ENCODE results near the gene ATP1B4. TPM values are rescaled to one million over a fixed set of nuclear protein-coding genes. Genes with fewer than 3 reads are reported as not detected.

ATP1B4 gene
- total and polyA plus RNA-seq, 9 of the 15 experiments (the other 6 are each of a cell fraction or from before 2014, with no cell fraction given) = 0.04 to 0.18 TPM; not detected in 7

DNA sequence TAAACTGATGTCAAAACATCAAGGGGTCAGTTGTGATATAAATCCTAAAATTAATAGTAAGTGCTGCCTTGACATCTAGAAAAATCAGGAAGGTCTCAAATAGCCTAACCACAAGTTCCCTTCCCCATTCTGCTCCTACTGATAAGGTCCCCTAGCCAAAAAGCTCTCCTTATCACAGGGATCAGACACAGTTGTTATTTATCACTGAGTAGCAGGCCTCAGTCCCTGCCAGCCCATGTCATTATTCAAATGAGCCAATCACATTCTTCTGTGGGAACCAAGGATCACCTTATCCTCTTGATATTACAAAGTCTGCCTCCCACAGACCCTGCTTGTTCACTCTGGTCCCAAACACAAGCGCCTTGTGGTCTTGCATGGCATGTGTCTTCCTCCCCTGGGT, 27.3 kb upstream of the ATP1B4 start (continued):
- TF ChIP-seq ESRRA (IDR thresholded peaks at IDR 0.05; ENCODE audit: borderline replicate concordance, low read depth) (peak; percentile 93; the same call in 1 of the 2 replicates), ZFPM2 (CRISPR knock-in tag; IDR thresholded peaks at IDR 0.05) (no peak), PTBP1 (IDR thresholded peaks at IDR 0.05; ENCODE audit: low read depth, low read length) (no peak), FOXJ2 (tag; IDR thresholded peaks at IDR 0.05) (0 out of 2 replicates have a peak, but pooled peaks have one; percentile 56), ZNF644 (tag; IDR thresholded peaks at IDR 0.05; ENCODE audit: low read depth) (peak; percentile 92), HDAC1 (IDR thresholded peaks at IDR 0.05) (peak in 1 of 2 experiments; percentile 38; a peak in 1 of 4 replicates), RAD51 (IDR thresholded peaks at IDR 0.05; ENCODE audit: borderline replicate concordance, low read depth) (no peak), KDM2B (CRISPR knock-in tag; IDR thresholded peaks at IDR 0.05) (no peak), NR3C1 (CRISPR knock-in tag; IDR thresholded peaks at IDR 0.05) (no peak), CREB1 (IDR thresholded peaks at IDR 0.05) (0 out of 2 replicates have a peak, but pooled peaks have one; percentile 16), CREB1 (CRISPR knock-in tag; IDR thresholded peaks at IDR 0.05) (no peak), ZNF830 (CRISPR knock-in tag; IDR thresholded peaks at IDR 0.05) (no peak), CXXC5 (CRISPR knock-in tag; IDR thresholded peaks at IDR 0.05) (peak; percentile 53; the same call in 1 of the 2 replicates), NFE2L1 (tag; IDR thresholded peaks at IDR 0.05; ENCODE audit: borderline replicate concordance, low read depth) (no peak)
- TF ChIP-seq, protein P1, sequence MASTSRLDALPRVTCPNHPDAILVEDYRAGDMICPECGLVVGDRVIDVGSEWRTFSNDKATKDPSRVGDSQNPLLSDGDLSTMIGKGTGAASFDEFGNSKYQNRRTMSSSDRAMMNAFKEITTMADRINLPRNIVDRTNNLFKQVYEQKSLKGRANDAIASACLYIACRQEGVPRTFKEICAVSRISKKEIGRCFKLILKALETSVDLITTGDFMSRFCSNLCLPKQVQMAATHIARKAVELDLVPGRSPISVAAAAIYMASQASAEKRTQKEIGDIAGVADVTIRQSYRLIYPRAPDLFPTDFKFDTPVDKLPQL (IDR thresholded peaks at IDR 0.05; ENCODE audit: extremely low read depth, insufficient read length) = no peak
- TF ChIP-seq, protein P2, sequence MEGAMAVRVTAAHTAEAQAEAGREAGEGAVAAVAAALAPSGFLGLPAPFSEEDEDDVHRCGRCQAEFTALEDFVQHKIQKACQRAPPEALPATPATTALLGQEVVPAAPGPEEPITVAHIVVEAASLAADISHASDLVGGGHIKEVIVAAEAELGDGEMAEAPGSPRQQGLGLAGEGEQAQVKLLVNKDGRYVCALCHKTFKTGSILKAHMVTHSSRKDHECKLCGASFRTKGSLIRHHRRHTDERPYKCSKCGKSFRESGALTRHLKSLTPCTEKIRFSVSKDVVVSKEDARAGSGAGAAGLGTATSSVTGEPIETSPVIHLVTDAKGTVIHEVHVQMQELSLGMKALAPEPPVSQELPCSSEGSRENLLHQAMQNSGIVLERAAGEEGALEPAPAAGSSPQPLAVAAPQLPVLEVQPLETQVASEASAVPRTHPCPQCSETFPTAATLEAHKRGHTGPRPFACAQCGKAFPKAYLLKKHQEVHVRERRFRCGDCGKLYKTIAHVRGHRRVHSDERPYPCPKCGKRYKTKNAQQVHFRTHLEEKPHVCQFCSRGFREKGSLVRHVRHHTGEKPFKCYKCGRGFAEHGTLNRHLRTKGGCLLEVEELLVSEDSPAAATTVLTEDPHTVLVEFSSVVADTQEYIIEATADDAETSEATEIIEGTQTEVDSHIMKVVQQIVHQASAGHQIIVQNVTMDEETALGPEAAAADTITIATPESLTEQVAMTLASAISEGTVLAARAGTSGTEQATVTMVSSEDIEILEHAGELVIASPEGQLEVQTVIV (CRISPR knock-in tag; IDR thresholded peaks at IDR 0.05; ENCODE audit: borderline replicate concordance) = no peak
- TF ChIP-seq, protein P3, sequence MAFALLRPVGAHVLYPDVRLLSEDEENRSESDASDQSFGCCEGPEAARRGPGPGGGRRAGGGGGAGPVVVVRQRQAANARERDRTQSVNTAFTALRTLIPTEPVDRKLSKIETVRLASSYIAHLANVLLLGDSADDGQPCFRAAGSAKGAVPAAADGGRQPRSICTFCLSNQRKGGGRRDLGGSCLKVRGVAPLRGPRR (CRISPR knock-in tag; IDR thresholded peaks at IDR 0.05) = no peak
- TF ChIP-seq, protein P4, sequence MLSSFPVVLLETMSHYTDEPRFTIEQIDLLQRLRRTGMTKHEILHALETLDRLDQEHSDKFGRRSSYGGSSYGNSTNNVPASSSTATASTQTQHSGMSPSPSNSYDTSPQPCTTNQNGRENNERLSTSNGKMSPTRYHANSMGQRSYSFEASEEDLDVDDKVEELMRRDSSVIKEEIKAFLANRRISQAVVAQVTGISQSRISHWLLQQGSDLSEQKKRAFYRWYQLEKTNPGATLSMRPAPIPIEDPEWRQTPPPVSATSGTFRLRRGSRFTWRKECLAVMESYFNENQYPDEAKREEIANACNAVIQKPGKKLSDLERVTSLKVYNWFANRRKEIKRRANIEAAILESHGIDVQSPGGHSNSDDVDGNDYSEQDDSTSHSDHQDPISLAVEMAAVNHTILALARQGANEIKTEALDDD (IDR thresholded peaks at IDR 0.05) = no peak
- TF ChIP-seq, protein P5, sequence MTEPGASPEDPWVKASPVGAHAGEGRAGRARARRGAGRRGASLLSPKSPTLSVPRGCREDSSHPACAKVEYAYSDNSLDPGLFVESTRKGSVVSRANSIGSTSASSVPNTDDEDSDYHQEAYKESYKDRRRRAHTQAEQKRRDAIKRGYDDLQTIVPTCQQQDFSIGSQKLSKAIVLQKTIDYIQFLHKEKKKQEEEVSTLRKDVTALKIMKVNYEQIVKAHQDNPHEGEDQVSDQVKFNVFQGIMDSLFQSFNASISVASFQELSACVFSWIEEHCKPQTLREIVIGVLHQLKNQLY (CRISPR knock-in tag; conservative IDR thresholded peaks at IDR 0.05) = no peak
- TF ChIP-seq, protein P6, sequence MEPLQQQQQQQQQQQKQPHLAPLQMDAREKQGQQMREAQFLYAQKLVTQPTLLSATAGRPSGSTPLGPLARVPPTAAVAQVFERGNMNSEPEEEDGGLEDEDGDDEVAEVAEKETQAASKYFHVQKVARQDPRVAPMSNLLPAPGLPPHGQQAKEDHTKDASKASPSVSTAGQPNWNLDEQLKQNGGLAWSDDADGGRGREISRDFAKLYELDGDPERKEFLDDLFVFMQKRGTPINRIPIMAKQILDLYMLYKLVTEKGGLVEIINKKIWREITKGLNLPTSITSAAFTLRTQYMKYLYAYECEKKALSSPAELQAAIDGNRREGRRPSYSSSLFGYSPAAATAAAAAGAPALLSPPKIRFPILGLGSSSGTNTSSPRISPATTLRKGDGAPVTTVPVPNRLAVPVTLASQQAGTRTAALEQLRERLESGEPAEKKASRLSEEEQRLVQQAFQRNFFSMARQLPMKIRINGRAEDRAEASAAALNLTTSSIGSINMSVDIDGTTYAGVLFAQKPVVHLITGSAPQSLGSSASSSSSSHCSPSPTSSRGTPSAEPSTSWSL (CRISPR knock-in tag; IDR thresholded peaks at IDR 0.05; ENCODE audit: borderline replicate concordance) = no peak
